C4-2B (cell line): ENCODE results near the gene ZNF341.

Source experiments
- H3K27ac ChIP-seq: fragments of 450-650 bp; 2 replicates; pipeline ENCODE4 v1.5.1; 2017
- ZFX ChIP-seq: fragments of 450-650 bp; IDR thresholded peaks from 2 replicates; pipeline ENCODE4 v1.6.1; 2017
- TF ChIP-seq, protein P1 (sequence below): fragments of 450-650 bp; conservative IDR thresholded peaks from 2 replicates; pipeline ENCODE4 v1.5.1; 2017; ENCODE audit warnings: mild to moderate bottlenecking

Gene ZNF341

DNA sequence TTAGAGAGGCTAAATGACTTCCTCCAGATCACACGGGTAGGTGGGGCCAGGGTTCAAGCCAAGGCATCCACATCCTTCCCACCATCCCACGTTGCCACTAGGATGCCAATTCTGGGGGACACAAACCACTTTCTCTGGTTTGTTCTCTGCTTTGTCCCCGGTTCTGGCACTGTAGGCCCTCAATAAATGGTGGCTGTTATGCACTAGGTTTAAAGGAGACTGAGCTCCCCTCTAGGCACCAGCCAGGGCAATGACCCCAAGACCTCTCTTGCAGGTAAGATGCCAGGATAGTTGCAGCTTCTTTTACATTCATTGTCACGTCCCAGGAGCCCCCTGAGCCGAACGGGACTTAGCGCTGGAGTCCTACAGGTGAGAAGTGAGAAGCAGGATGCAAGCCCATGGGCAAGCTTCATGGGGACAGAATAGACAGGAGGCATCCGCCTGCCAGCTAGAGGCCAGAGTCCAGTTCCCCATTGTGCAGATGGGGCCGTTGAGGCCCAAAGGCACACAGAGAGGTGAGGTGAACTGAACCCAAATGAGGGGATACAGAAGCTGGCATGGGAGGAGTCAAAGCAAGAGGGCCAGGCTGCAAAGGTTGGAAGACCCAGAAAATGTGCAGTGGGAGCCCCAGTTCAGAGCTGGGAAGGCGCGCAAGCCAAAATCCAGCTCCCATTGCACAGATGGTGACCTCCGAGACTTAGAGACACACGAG, 12.4 kb upstream of the ZNF341 start:
- no peak for TF ChIP-seq ZFX
- TF ChIP-seq, protein P1, sequence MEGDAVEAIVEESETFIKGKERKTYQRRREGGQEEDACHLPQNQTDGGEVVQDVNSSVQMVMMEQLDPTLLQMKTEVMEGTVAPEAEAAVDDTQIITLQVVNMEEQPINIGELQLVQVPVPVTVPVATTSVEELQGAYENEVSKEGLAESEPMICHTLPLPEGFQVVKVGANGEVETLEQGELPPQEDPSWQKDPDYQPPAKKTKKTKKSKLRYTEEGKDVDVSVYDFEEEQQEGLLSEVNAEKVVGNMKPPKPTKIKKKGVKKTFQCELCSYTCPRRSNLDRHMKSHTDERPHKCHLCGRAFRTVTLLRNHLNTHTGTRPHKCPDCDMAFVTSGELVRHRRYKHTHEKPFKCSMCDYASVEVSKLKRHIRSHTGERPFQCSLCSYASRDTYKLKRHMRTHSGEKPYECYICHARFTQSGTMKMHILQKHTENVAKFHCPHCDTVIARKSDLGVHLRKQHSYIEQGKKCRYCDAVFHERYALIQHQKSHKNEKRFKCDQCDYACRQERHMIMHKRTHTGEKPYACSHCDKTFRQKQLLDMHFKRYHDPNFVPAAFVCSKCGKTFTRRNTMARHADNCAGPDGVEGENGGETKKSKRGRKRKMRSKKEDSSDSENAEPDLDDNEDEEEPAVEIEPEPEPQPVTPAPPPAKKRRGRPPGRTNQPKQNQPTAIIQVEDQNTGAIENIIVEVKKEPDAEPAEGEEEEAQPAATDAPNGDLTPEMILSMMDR: no peak
- H3K27ac ChIP-seq: peak overlapping the region; percentile 74

DNA sequence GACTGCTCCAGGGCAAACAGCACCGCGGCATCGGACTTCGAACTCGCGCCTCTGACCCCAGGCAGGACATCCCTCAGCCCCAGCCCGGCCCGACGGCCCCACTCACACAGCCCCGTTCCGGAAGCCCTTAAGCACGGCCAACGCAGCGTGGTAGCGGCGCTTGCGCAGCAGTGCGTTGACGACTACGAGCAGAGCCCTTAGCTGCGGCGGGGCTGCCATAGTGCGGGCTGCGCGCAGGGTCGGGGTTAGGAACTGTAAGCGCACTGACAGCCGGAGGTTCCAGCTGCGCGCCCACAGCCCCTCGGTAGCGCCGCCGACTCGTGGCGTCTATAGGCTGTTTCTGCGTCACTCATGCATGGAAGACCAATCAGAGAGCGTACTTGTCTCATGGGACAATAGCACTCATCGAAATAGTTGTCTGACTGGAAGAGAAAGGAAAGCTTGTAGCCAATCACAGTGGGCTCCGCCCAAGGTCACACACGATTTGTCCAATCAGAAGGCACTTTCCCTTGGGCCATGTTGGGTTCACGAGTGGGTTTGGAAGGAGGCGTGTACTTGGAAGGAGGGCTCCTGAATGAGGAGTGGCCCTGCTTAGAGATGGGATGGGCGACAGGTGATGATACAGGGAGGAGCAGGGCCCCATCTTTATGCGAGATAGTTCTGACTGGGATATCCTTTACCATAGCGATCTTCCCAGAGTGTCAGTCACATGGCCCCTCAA, 11.6 kb upstream of the ZNF341 start, which contains the start of gene PXMP4:
TSS of gene PXMP4 (minus strand) at position 322 of the 721 bp plus-strand sequence. CDS start at position 219, 103 bp downstream.
- peak within 1 kb of the TSS; percentile 74 for H3K27ac ChIP-seq
- TF ChIP-seq, protein P1: no peak
- TF ChIP-seq ZFX: no peak

DNA sequence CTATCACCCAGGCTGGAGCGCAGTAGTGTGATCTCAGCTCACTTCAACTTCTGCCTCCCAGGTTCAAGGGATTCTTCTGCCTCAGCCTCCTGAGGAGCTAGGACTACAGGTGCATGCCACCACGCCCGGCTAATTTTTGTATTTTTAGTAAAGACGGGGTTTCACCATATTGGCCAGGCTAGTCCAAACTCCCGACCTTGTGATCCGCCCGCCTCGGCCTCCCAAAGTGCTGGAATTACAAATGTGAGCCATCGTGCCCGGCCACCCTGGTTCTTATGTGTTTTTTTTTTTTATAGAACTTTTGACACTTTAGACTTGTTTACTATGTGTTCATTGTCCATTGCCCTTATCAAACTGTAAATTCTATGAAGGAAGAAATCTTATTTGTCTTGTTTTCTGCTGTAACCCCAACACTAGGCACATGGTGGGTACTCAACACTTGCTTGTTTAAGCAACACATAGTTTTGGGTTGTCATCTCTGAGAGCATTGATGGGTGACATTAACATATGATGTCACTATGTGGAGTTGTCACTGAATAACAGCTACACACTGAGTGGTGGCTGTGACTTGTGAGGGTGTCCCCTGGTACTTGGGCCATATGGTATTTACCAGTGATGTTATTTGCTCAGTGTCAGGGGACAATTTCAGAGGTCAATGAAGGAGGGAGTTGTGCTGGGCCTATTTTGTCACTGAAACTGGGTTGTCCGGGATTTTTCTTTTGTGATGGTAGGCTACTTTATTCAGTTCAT, 10.2 kb upstream of the ZNF341 start:
- H3K27ac ChIP-seq: no peak overlapping the region
- TF ChIP-seq, protein P1: no peak
- TF ChIP-seq ZFX: no peak

DNA sequence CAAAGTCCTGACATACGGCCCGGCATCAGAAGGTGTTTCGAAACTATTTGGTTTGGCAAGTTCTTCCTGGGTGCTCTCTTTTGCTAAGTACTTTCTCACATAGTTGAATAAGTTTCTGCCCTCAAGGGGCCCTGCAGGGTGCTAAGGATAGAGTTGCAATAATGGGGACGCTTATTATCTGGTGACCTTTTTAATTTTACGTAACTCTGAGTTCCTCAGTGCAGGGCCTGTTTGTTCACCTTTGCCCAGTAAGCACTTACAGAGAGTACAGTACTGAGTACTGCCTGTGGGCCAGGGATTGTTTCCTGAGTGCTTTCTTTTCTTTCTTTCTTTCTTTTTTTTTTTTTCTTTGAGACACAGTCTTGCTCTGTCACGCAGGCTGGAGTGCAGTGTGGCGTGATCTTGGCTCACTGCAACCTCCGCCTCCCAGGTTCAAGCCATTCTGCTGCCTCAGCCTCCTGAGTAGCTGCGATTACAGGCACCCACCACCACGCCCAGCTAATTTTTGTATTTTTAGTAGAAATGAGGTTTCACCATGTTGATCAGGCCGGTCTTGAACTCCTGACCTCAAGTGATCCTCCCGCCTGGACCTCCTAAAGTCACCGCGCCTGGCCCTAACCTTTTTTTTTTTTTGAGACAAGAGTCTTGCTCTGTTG, 7.2 kb upstream of the ZNF341 start:
- TF ChIP-seq, protein P1: no peak
- TF ChIP-seq ZFX: no peak
- no peak overlapping the region for H3K27ac ChIP-seq

DNA sequence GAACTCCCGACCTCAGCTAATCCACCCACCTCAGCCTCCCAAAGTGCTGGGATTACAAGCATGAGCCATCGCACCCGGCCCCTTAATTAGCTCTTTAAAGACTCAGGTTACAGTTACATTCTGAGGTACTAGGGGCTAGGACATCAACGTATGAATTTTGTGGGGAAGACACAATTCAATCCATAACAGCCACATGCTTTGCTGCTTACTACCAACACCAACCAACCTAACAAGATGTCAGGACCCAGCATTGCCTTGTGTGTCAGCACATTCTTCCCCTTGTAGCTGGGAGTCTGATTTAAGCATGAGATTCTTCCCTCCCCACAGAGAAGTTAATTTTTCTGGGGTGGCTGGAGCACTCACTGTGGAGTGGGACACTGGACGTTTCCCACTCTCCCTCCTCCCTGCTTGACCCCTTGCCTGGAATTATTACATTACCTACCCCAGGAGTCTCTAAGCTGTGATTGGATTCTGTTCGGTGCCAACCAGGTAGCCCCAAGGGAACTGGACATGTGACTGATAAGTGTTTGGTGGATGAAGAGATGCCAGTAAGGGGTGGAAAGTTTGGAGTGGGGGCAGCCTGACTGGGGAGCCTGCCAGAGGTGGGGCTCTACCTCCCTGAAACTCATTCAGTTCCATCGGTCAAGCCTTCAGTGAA, 6.1 kb upstream of the ZNF341 start:
- no peak overlapping the region for H3K27ac ChIP-seq
- TF ChIP-seq, protein P1: no peak
- TF ChIP-seq ZFX: no peak

DNA sequence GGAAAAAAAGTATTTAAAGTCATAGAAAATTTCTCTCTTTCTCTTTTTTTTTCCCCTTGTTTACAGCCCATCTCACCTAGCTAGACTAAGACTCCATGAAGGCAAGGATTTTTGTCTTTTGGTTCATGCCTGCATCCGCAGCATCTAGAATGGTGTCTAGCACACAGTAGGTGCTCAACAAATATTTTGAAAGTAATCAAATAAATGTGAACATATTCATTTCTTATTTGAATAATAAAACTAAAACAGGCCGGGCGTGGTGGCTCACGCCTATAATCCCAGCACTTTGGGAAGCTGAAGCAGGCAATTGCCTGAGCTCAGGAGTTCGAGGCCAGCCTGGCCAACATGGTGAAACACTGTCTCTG, 4.7 kb upstream of the ZNF341 start:
- TF ChIP-seq ZFX: no peak
- TF ChIP-seq, protein P1: no peak
- H3K27ac ChIP-seq: no peak overlapping the region
